Suprapubic skin (tissue), 3 donors: ENCODE measurements around the gene CYB561D2.

Experiments used
- CTCF ChIP-seq, 2 donors: fragments of 200-600 bp in 1 of 2; fragments of 450-650 bp in 1 of 2; sonication (generic) in 1 of 2; IDR thresholded peaks; one replicate each; pipeline ENCODE4 v1.5.1; 2016 to 2019; ENCODE audit warnings: antibody characterized with exemption in 2 of 2, mild to moderate bottlenecking in 1 of 2, moderate library complexity in 1 of 2
- POLR2A ChIP-seq, 2 donors: fragments of 450-650 bp; IDR thresholded peaks; one replicate each; pipeline ENCODE4 v1.6.1; 2017; ENCODE audit warnings: antibody characterized with exemption in 2 of 2, mild to moderate bottlenecking in 2 of 2, moderate library complexity in 2 of 2

GRCh38 chr3:50314342-50314741 is 36.3 kb upstream of the CYB561D2 start:
- no peak for TF ChIP-seq CTCF (IDR thresholded peaks at IDR 0.05)
- no peak for TF ChIP-seq POLR2A (IDR thresholded peaks at IDR 0.05)
